HCT116 (cell line): ENCODE results near the gene PADI3. TPM values are rescaled to one million over a fixed set of nuclear protein-coding genes. Genes with fewer than 3 reads are reported as not detected.

Experiments
- ATAC-seq: fragments of 200-7000 bp; cut with Tn5 transposase; 2 replicates; pipeline ENCODE4 v1.9.1; 2020; ENCODE audit warnings: mild to moderate bottlenecking, moderate library complexity
- BruUV-seq: library from RNA; stranded (reverse); fragments of 400-500 nt; replicated peaks from 2 replicates; lab custom pipeline; 2021; lab: Mats Ljungman, UMichigan
- CTCF ChIA-PET: fragments of 300-600 bp; sonication (Branson Sonifier 250); formaldehyde crosslinking; loops from one replicate; lab custom pipeline; 2021; ENCODE audit warnings: antibody characterized with exemption; lab: Charles Lee
- POLR2A ChIA-PET: fragments of 300-600, 350-600 bp; sonication (Branson Sonifier 250); formaldehyde crosslinking; loops from one replicate; lab custom pipeline; 2021; ENCODE audit warnings: antibody characterized with exemption; lab: Charles Lee
- RAD21 ChIA-PET, 2 experiments: fragments of 300-600 bp; sonication (Branson Sonifier 250); formaldehyde crosslinking; loops; one replicate each; lab custom pipeline; 2023; ENCODE audit warnings: low total read pairs in 2 of 2; ENCODE audit not compliant: uncharacterized antibody in 2 of 2, unreplicated experiment in 2 of 2, low non-redundant PET in 1 of 2; lab: Charles Lee
- DNase-seq: peaks from one replicate; pipeline ENCODE4 v3.0.0-alpha.2; 2010; ENCODE audit warnings: low read depth, low spot score
- H2AFZ ChIP-seq: fragments of 200-600 bp; shearing (Covaris generic), sonication (generic); 2 replicates; pipeline ENCODE4 v1.6.1; 2017; ENCODE audit warnings: low read depth, mixed run types, mixed read lengths, antibody characterized with exemption, low read length; ENCODE audit not compliant: poor library complexity, severe bottlenecking
- H3K27ac ChIP-seq: 2 replicates; pipeline ENCODE4 v1.5.1; 2012; ENCODE audit warnings: low read depth, low read length
- H3K27me3 ChIP-seq: fragments of 200-600 bp; sonication (generic); 2 replicates; pipeline ENCODE4 v1.6.1; 2016; ENCODE audit warnings: mixed run types, low read length, mixed read lengths; ENCODE audit not compliant: insufficient read depth
- H3K36me3 ChIP-seq, 2 experiments: fragments of 200-500 bp in 1 of 2; fragments of 200-600 bp in 1 of 2; sonication (Bioruptor generic) in 1 of 2; sonication (generic) in 1 of 2; 2 replicates each; pipeline versions ENCODE4 v1.5.1 to v1.6.1; 2014 to 2016; ENCODE audit warnings: low read length in 2 of 2, inconsistent platforms in 1 of 2, mixed read lengths in 1 of 2, mixed run types in 1 of 2; ENCODE audit not compliant: insufficient read depth in 2 of 2, control insufficient read depth in 1 of 2
- H3K4me1 ChIP-seq, 2 experiments: fragments of 200-600 bp in 1 of 2; sonication (generic) in 1 of 2; 2 replicates each; pipeline versions ENCODE4 v1.5.1 to v1.6.1; 2012 to 2017; ENCODE audit warnings: low read length in 2 of 2, inconsistent platforms in 1 of 2, mild to moderate bottlenecking in 1 of 2, mixed read lengths in 1 of 2, mixed run types in 1 of 2, moderate library complexity in 1 of 2; ENCODE audit not compliant: insufficient read depth in 2 of 2, control insufficient read depth in 1 of 2
- H3K4me2 ChIP-seq: fragments of 200-600 bp; sonication (generic); 2 replicates; pipeline ENCODE4 v1.6.1; 2017; ENCODE audit warnings: mixed run types, low read length, mixed read lengths
- H3K4me3 ChIP-seq, 2 experiments: fragments of 200-600 bp in 1 of 2; sonication (generic) in 1 of 2; replicated peaks in 1 of 2; 2 replicates each; pipeline ENCODE4 v1.5.1; 2011 to 2016; ENCODE audit warnings: low read length in 2 of 2, control low read depth in 1 of 2, low read depth in 1 of 2, mild to moderate bottlenecking in 1 of 2, mixed read lengths in 1 of 2, mixed run types in 1 of 2
- H3K79me2 ChIP-seq: fragments of 200-600 bp; sonication (generic); 2 replicates; pipeline ENCODE4 v1.6.1; 2017; ENCODE audit warnings: mild to moderate bottlenecking, mixed run types, low read length, moderate library complexity, mixed read lengths; ENCODE audit not compliant: insufficient read depth
- H3K9ac ChIP-seq: fragments of 200-600 bp; sonication (generic); 2 replicates; pipeline ENCODE4 v1.6.1; 2016; ENCODE audit warnings: low read length, mixed read lengths
- H3K9me2 ChIP-seq: fragments of 200-600 bp; sonication (generic), shearing (Covaris generic); 2 replicates; pipeline ENCODE4 v1.6.1; 2017; ENCODE audit warnings: mixed run types, mild to moderate bottlenecking, moderate library complexity; ENCODE audit not compliant: insufficient read depth
- H3K9me3 ChIP-seq, 2 experiments: fragments of 200-500 bp in 1 of 2; fragments of 200-600 bp in 1 of 2; sonication (Bioruptor generic) in 1 of 2; sonication (generic) in 1 of 2; 2 replicates each; pipeline ENCODE4 v1.6.1; 2014 to 2017; ENCODE audit warnings: low read length in 2 of 2, mixed read lengths in 2 of 2, inconsistent platforms in 1 of 2, low read depth in 1 of 2, mild to moderate bottlenecking in 1 of 2, mixed run types in 1 of 2, moderate library complexity in 1 of 2; ENCODE audit not compliant: control insufficient read depth in 1 of 2, insufficient read depth in 1 of 2
- H4K20me1 ChIP-seq: fragments of 200-600 bp; sonication (generic), shearing (Covaris generic); 2 replicates; pipeline ENCODE4 v1.6.1; 2017; ENCODE audit warnings: mixed run types, mild to moderate bottlenecking, moderate library complexity; ENCODE audit not compliant: insufficient read depth
- ELF1 ChIP-seq: IDR thresholded peaks from 2 replicates; pipeline ENCODE4 v1.6.1; 2012; ENCODE audit warnings: low read depth, borderline replicate concordance
- EZH2 ChIP-seq: fragments of 200-600 bp; sonication (generic); IDR thresholded peaks from 2 replicates; pipeline ENCODE4 v1.6.1; 2017; ENCODE audit warnings: antibody characterized with exemption, mixed run types
- EZH2phosphoT487 ChIP-seq: fragments of 200-600 bp; IDR thresholded peaks from 2 replicates; pipeline ENCODE4 v1.6.1; 2018; ENCODE audit warnings: antibody characterized with exemption, borderline replicate concordance
- JUND ChIP-seq: IDR thresholded peaks from 2 replicates; pipeline ENCODE4 v1.6.1; 2012
- POLR2A ChIP-seq: IDR thresholded peaks from 2 replicates; pipeline ENCODE4 v1.7.0; 2011; ENCODE audit warnings: borderline replicate concordance; ENCODE audit not compliant: insufficient read depth, insufficient read length; ENCODE audit errors: extremely low read depth
- POLR2AphosphoS5 ChIP-seq: IDR thresholded peaks from 2 replicates; pipeline ENCODE4 v1.6.1; 2011; ENCODE audit warnings: mild to moderate bottlenecking, low read depth, low read length, moderate library complexity
- RAD21 ChIP-seq: IDR thresholded peaks from 2 replicates; pipeline ENCODE4 v1.6.1; 2012; ENCODE audit warnings: low read depth, mild to moderate bottlenecking
- SIN3A ChIP-seq: IDR thresholded peaks from 2 replicates; pipeline ENCODE4 v1.6.1; 2012; ENCODE audit warnings: low read depth
- SRF ChIP-seq: IDR thresholded peaks from 2 replicates; pipeline ENCODE4 v1.6.1; 2012; ENCODE audit warnings: low read depth
- TCF7L2 ChIP-seq: IDR thresholded peaks from 2 replicates; pipeline ENCODE4 v1.7.0; 2011; ENCODE audit warnings: borderline replicate concordance, inconsistent platforms; ENCODE audit not compliant: insufficient read depth, insufficient read length; ENCODE audit errors: extremely low read depth
- YY1 ChIP-seq: IDR thresholded peaks from 2 replicates; pipeline ENCODE4 v1.6.1; 2011; ENCODE audit warnings: low read length, low read depth, moderate library complexity, mild to moderate bottlenecking; ENCODE audit not compliant: insufficient replicate concordance; ENCODE audit errors: extremely low read depth
- ZFX ChIP-seq: fragments of 450-650 bp; IDR thresholded peaks from 2 replicates; pipeline ENCODE4 v1.6.1; 2017
- ZNF274 ChIP-seq: fragments of 200-500 bp; sonication (Bioruptor generic); IDR thresholded peaks from 2 replicates; pipeline ENCODE4 v1.6.1; 2014; ENCODE audit warnings: mild to moderate bottlenecking, low read depth, low read length, inconsistent platforms
- intact Hi-C: fragments of 100-400 bp; cut with micrococcal nuclease; formaldehyde crosslinking; loops from 2 replicates; pipeline ENCODE4 v1.10.0; 2022
- total RNA-seq: library from RNA; stranded (reverse); gene quantifications from one replicate; pipeline ENCODE4 v1.2.1, GENCODE V29; 2021; ENCODE audit not compliant: unreplicated experiment
- TF ChIP-seq, protein P1 (sequence below), 3 experiments: fragments of 200-600 bp in 1 of 3; sonication (generic) in 1 of 3; IDR thresholded peaks in 2 of 3; conservative IDR thresholded peaks in 1 of 3; 2 replicates each; pipeline ENCODE4 v1.5.1; 2012 to 2017; ENCODE audit warnings: low read depth in 2 of 3, low read length in 2 of 3, antibody characterized with exemption in 1 of 3, borderline replicate concordance in 1 of 3, control low read depth in 1 of 3, mild to moderate bottlenecking in 1 of 3, mixed read lengths in 1 of 3, mixed run types in 1 of 3, moderate library complexity in 1 of 3; ENCODE audit not compliant: insufficient read depth in 1 of 3
- TF ChIP-seq, protein P2 (sequence below): IDR thresholded peaks from 2 replicates; pipeline ENCODE4 v1.6.1; 2012; ENCODE audit warnings: low read depth
- TF ChIP-seq, protein P3 (sequence below): IDR thresholded peaks from 2 replicates; pipeline ENCODE4 v1.6.1; 2012

PADI3 gene
- total RNA-seq, 1 experiment from 2014 or later: 0.93 TPM

DNA sequence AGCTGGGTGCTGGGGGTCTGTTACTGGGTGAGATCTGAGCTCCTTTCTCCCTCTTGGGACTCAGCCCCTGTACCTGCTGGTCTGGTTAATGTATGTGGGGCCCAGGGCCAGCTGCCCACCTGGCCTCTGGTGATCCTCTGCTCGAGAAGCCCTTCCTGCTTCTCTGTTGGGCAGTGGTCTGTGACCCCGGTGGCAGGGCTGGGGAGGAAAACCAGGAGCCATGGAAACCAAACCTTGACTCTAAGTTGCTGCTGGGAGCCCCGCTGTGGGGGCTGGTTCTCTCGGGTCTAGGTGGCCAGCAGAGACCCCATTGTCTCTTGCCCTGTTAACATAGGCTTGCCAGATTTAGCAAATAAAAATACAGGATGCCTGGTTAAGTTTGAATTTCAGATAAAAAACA is 42.7 kb upstream of the PADI3 start (continued):
- TF ChIP-seq, protein P1, sequence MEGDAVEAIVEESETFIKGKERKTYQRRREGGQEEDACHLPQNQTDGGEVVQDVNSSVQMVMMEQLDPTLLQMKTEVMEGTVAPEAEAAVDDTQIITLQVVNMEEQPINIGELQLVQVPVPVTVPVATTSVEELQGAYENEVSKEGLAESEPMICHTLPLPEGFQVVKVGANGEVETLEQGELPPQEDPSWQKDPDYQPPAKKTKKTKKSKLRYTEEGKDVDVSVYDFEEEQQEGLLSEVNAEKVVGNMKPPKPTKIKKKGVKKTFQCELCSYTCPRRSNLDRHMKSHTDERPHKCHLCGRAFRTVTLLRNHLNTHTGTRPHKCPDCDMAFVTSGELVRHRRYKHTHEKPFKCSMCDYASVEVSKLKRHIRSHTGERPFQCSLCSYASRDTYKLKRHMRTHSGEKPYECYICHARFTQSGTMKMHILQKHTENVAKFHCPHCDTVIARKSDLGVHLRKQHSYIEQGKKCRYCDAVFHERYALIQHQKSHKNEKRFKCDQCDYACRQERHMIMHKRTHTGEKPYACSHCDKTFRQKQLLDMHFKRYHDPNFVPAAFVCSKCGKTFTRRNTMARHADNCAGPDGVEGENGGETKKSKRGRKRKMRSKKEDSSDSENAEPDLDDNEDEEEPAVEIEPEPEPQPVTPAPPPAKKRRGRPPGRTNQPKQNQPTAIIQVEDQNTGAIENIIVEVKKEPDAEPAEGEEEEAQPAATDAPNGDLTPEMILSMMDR (IDR thresholded peaks at IDR 0.05 in 2 of 3, conservative IDR thresholded peaks at IDR 0.05 in 1 of 3; ENCODE audit: borderline replicate concordance in 1 of 3, insufficient read depth in 1 of 3, low read depth in 2 of 3, low read length in 2 of 3): no peak
- no peak for TF ChIP-seq EZH2
- TF ChIP-seq, protein P2, sequence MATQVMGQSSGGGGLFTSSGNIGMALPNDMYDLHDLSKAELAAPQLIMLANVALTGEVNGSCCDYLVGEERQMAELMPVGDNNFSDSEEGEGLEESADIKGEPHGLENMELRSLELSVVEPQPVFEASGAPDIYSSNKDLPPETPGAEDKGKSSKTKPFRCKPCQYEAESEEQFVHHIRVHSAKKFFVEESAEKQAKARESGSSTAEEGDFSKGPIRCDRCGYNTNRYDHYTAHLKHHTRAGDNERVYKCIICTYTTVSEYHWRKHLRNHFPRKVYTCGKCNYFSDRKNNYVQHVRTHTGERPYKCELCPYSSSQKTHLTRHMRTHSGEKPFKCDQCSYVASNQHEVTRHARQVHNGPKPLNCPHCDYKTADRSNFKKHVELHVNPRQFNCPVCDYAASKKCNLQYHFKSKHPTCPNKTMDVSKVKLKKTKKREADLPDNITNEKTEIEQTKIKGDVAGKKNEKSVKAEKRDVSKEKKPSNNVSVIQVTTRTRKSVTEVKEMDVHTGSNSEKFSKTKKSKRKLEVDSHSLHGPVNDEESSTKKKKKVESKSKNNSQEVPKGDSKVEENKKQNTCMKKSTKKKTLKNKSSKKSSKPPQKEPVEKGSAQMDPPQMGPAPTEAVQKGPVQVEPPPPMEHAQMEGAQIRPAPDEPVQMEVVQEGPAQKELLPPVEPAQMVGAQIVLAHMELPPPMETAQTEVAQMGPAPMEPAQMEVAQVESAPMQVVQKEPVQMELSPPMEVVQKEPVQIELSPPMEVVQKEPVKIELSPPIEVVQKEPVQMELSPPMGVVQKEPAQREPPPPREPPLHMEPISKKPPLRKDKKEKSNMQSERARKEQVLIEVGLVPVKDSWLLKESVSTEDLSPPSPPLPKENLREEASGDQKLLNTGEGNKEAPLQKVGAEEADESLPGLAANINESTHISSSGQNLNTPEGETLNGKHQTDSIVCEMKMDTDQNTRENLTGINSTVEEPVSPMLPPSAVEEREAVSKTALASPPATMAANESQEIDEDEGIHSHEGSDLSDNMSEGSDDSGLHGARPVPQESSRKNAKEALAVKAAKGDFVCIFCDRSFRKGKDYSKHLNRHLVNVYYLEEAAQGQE: no peak

DNA sequence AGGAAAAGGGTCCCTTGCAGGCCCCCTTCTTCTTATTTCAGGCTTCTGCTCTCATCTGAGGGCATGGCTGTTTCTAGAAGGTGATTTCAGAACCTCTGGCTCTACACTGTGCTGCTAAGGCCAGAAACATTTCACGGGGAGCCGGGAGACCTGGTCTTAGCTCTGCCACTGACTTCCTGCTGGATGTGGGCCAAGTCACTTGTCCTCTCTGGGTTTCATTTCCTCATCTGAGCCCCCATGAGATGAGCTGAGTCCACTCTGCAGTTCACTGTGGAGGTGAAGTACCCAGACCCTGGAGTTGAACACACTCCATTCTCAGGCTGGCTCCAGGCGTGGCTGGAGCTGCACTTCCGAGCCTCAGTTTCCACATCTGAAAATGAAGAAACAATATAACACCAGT is 41.9 kb upstream of the PADI3 start:
- no peak overlapping the region for H3K9ac ChIP-seq
- no peaks in the 10 kb centered on the region for H4K20me1 ChIP-seq
- no peak overlapping the region for H3K27ac ChIP-seq
- no peaks in the 10 kb centered on the region for H3K9me2 ChIP-seq
- no peaks in the 10 kb centered on the region for H3K27me3 ChIP-seq
- RAD21 ChIA-PET: no interaction called here
- CTCF ChIA-PET: no interaction called here
- POLR2A ChIA-PET: interaction anchor here (1.6 to 2.3 kb wide), 2 partner anchors 16 to 17 kb away, joined by 4 to 6 read pairs; no protein-coding TSS in a partner anchor
- ATAC-seq (no peak), DNase-seq (no peak)
- BruUV-seq: no TSS peak
- H3K36me3 ChIP-seq: no peaks in the 10 kb centered on the region
- no peak overlapping the region for H2AFZ ChIP-seq
- peaks cover 17 to 51% of the 10 kb centered on the region in 2 experiments for H3K4me1 ChIP-seq
- no peaks in the 10 kb centered on the region for H3K9me3 ChIP-seq
- no peaks in the 10 kb centered on the region for H3K79me2 ChIP-seq
- H3K4me2 ChIP-seq: peak overlapping the region; percentile 71
- intact Hi-C loops: no loop called here
- no peak overlapping the region for H3K4me3 ChIP-seq
- TF ChIP-seq RAD21: no peak
- no peak for TF ChIP-seq ZFX
- TF ChIP-seq POLR2AphosphoS5: no peak
- TF ChIP-seq ELF1: no peak
- no peak for TF ChIP-seq EZH2
- TF ChIP-seq, protein P3, sequence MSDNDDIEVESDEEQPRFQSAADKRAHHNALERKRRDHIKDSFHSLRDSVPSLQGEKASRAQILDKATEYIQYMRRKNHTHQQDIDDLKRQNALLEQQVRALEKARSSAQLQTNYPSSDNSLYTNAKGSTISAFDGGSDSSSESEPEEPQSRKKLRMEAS: no peak
- TF ChIP-seq ZNF274: no peak
- no peak for TF ChIP-seq TCF7L2
- TF ChIP-seq, protein P2: no peak
- TF ChIP-seq YY1: no peak
- no peak for TF ChIP-seq SIN3A
- TF ChIP-seq JUND: no peak
- no peak for TF ChIP-seq EZH2phosphoT487
- no peak for TF ChIP-seq POLR2A
- TF ChIP-seq SRF: no peak
